HepG2 (cell line): ENCODE data around the gene TMEFF2. TPM values are rescaled to one million over a fixed set of nuclear protein-coding genes. Genes with fewer than 3 reads are reported as not detected.

Source experiments
- ATAC-seq: fragments of 200-7000 bp; cut with Tn5 transposase; 3 replicates; pipeline ENCODE4 v1.9.1; 2020; ENCODE audit warnings: mild to moderate bottlenecking, moderate library complexity
- BruUV-seq: library from RNA; stranded (reverse); fragments of 400-500 nt; replicated peaks from 2 replicates; lab custom pipeline; 2021; lab: Mats Ljungman, UMichigan
- CTCF ChIA-PET: fragments of 300-600 bp; formaldehyde crosslinking; extraction: SDS; loops from one replicate; lab custom pipeline; 2021; ENCODE audit warnings: low total read pairs, inconsistent platforms, low intra/inter-chr PET ratio; lab: Yijun Ruan, JAX
- POLR2A ChIA-PET: fragments of 350-600 bp; sonication (Branson Sonifier 250); formaldehyde crosslinking; loops from one replicate; lab custom pipeline; 2020; ENCODE audit warnings: antibody characterized with exemption, inconsistent platforms; lab: Yijun Ruan, JAX
- DNase-seq: peaks from one replicate; pipeline ENCODE4 v3.0.0-alpha.2; 2015; ENCODE audit warnings: low spot score
- FAIRE-seq: peaks from 3 replicates; lab custom pipeline; 2011; peaks lifted over from hg19 to GRCh38; lab: Jason Lieb, UNC
- H2AFZ ChIP-seq: one replicate; pipeline ENCODE4 v1.6.1; 2011; ENCODE audit warnings: low read length, inconsistent platforms
- H3K27ac ChIP-seq: fragments of 300-600 bp; 3 replicates; pipeline ENCODE4 v1.8.0; 2011; ENCODE audit warnings: mixed run types, mild to moderate bottlenecking, mixed read lengths, low read length, inconsistent platforms; ENCODE audit not compliant: insufficient read depth; ENCODE audit errors: extremely low read length
- H3K27me3 ChIP-seq, 2 experiments: fragments of 200-600 bp in 1 of 2; 2 replicates in 1 of 2; 3 replicates in 1 of 2; pipeline versions ENCODE4 v1.6.0 to v1.8.0; 2011; ENCODE audit warnings: low read length in 2 of 2, mild to moderate bottlenecking in 2 of 2, moderate library complexity in 2 of 2, inconsistent platforms in 1 of 2; ENCODE audit not compliant: insufficient read depth in 2 of 2, control insufficient read depth in 1 of 2
- H3K36me3 ChIP-seq, 2 experiments: fragments of 200-600 bp in 1 of 2; replicated peaks in 1 of 2; 2 replicates in 1 of 2; 3 replicates in 1 of 2; pipeline versions ENCODE4 v1.5.1 to v1.8.0; 2011; ENCODE audit warnings: low read length in 2 of 2, inconsistent platforms in 1 of 2; ENCODE audit not compliant: insufficient read depth in 2 of 2, control insufficient read depth in 1 of 2
- H3K4me1 ChIP-seq: 2 replicates; pipeline ENCODE4 v1.5.1; 2012; ENCODE audit warnings: low read length, inconsistent platforms; ENCODE audit not compliant: insufficient read depth
- H3K4me2 ChIP-seq: 2 replicates; pipeline ENCODE4 v1.6.0; 2011; ENCODE audit warnings: low read depth, low read length, inconsistent platforms
- H3K4me3 ChIP-seq, 3 experiments: fragments of 200-600 bp in 1 of 3; sonication (generic), shearing (Covaris generic) in 1 of 3; replicated peaks in 1 of 3; 2 replicates each; pipeline ENCODE4 v1.5.1; 2011 to 2016; ENCODE audit warnings: low read length in 3 of 3, inconsistent platforms in 2 of 3, low read depth in 2 of 3, mild to moderate bottlenecking in 2 of 3, control low read depth in 1 of 3, mixed read lengths in 1 of 3; ENCODE audit not compliant: insufficient read depth in 1 of 3
- H3K79me2 ChIP-seq: one replicate; pipeline ENCODE4 v1.6.1; 2011; ENCODE audit warnings: low read length, inconsistent platforms; ENCODE audit not compliant: insufficient read depth
- H3K9ac ChIP-seq: 2 replicates; pipeline ENCODE4 v1.6.0; 2011; ENCODE audit warnings: mild to moderate bottlenecking, low read depth, low read length, inconsistent platforms; ENCODE audit not compliant: insufficient read depth
- H3K9me3 ChIP-seq: 2 replicates; pipeline ENCODE4 v1.5.1; 2012; ENCODE audit warnings: mild to moderate bottlenecking, low read length
- H4K20me1 ChIP-seq: 2 replicates; pipeline ENCODE4 v1.6.0; 2011; ENCODE audit warnings: inconsistent platforms, mild to moderate bottlenecking, low read length, moderate library complexity; ENCODE audit not compliant: insufficient read depth
- ATAD3A ChIP-seq: sonication (generic); formaldehyde crosslinking; IDR thresholded peaks from 2 replicates; pipeline ENCODE4 v1.4.0; 2020; ENCODE audit warnings: missing genetic modification reagents
- CHCHD3 ChIP-seq: sonication (generic); formaldehyde crosslinking; IDR thresholded peaks from 2 replicates; pipeline ENCODE4 v1.8.0; 2022; ENCODE audit warnings: mild to moderate bottlenecking, missing genetic modification reagents, moderate library complexity
- DNMT3B ChIP-seq: conservative IDR thresholded peaks from 2 replicates; pipeline ENCODE4 v1.6.1; 2016; ENCODE audit warnings: missing biosample characterization, control low read depth
- GATA4 ChIP-seq: sonication (generic); IDR thresholded peaks from 2 replicates; pipeline ENCODE4 v1.6.1; 2016; ENCODE audit warnings: antibody characterized with exemption, low read depth, borderline replicate concordance
- MAX ChIP-seq: IDR thresholded peaks from 2 replicates; pipeline ENCODE4 v1.6.1; 2012; ENCODE audit warnings: inconsistent platforms
- NR0B2 ChIP-seq: sonication (generic); formaldehyde crosslinking; IDR thresholded peaks from 2 replicates; pipeline ENCODE4 v1.4.0; 2020; ENCODE audit warnings: mild to moderate bottlenecking, missing genetic modification reagents
- PRPF4 ChIP-seq: fragments of 200-400 bp; formaldehyde crosslinking; IDR thresholded peaks from 2 replicates; pipeline ENCODE4 v1.6.1; 2016; ENCODE audit warnings: low read length, low read depth; ENCODE audit not compliant: poor library complexity, severe bottlenecking
- RBM39 ChIP-seq: fragments of 200-400 bp; formaldehyde crosslinking; IDR thresholded peaks from one replicate; pipeline ENCODE4 v1.6.1; 2018; ENCODE audit warnings: antibody characterized with exemption, mild to moderate bottlenecking, low read depth, low read length; ENCODE audit not compliant: poor library complexity, severe bottlenecking
- REXO4 ChIP-seq: sonication (generic); formaldehyde crosslinking; IDR thresholded peaks from 2 replicates; pipeline ENCODE4 v1.8.0; 2022; ENCODE audit warnings: missing genetic modification reagents, mild to moderate bottlenecking, borderline replicate concordance
- TAF1 ChIP-seq: sonication (generic); formaldehyde crosslinking; IDR thresholded peaks from 2 replicates; pipeline ENCODE4 v1.4.0; 2020; ENCODE audit warnings: missing genetic modification reagents
- THAP11 ChIP-seq: IDR thresholded peaks from 2 replicates; pipeline ENCODE4 v1.6.1; 2016; ENCODE audit warnings: missing biosample characterization, missing genetic modification reagents
- ZBTB2 ChIP-seq: sonication (generic); formaldehyde crosslinking; IDR thresholded peaks from 2 replicates; pipeline ENCODE4 v1.8.0; 2022; ENCODE audit warnings: low read depth, missing genetic modification reagents
- ZNF18 ChIP-seq: sonication (generic); formaldehyde crosslinking; IDR thresholded peaks from 2 replicates; pipeline ENCODE4 v1.8.0; 2022; ENCODE audit warnings: mild to moderate bottlenecking, missing genetic modification reagents; ENCODE audit not compliant: insufficient replicate concordance
- ZNF703 ChIP-seq: sonication (generic); formaldehyde crosslinking; IDR thresholded peaks from 2 replicates; pipeline ENCODE4 v1.5.1; 2020; ENCODE audit warnings: missing genetic modification reagents, mild to moderate bottlenecking, moderate library complexity, borderline replicate concordance
- ZNF879 ChIP-seq: sonication (generic); formaldehyde crosslinking; IDR thresholded peaks from 2 replicates; pipeline ENCODE4 v1.8.1; 2023; ENCODE audit warnings: missing genetic modification reagents
- WGBS: methylation state at CpG from one replicate; pipeline ENCODE4 v1.1.6; 2017; ENCODE audit warnings: low lambda C conversion rate; 5-methylcytosine and 5-hydroxymethylcytosine counted together
- in situ Hi-C: cut with HindIII; loops from 2 replicates; pipeline ENCODE4 v1.10.0; 2017; ENCODE audit warnings: low pct_unique_long_range_greater_than_20kb; ENCODE audit not compliant: extremely low pct_ligation_motif_present
- intact Hi-C: fragments of 100-400 bp; cut with micrococcal nuclease; formaldehyde crosslinking; loops from one replicate; pipeline ENCODE4 v1.10.0; 2022; ENCODE audit not compliant: unreplicated experiment
- polyA plus RNA-seq, 8 experiments: library from polyadenylated mRNA; depleted of rRNA in 3 of 8; stranded (reverse) in 7 of 8; unstranded in 1 of 8; fragments of >200 nt; fragmentation: Illumina TruSeq in 4 of 8; extraction: Trizol in 4 of 8; gene quantifications; 2 replicates each; pipeline versions ENCODE4 v1.2.1 to v1.2.3, GENCODE V29; 2011 to 2016; ENCODE audit warnings: low read depth in 4 of 8, missing spikeins in 1 of 8, mixed read lengths in 1 of 8; ENCODE audit not compliant: insufficient read depth in 1 of 8
- total RNA-seq, 5 experiments: library from RNA; depleted of rRNA; stranded (reverse); fragments of >200 nt; fragmentation: Illumina TruSeq; extraction: Trizol; gene quantifications; 2 replicates each; pipeline ENCODE4 v1.2.3, GENCODE V29; 2016; ENCODE audit warnings: low read depth in 1 of 5

TMEFF2 gene
- total and polyA plus RNA-seq, 2 of the 13 experiments (the other 11 are each of a cell fraction or from before 2014, with no cell fraction given) = not detected

GRCh38 chr2:192206399-192206798, 11.7 kb upstream of the TMEFF2 start:
- Histone ChIP-seq H3K36me3 (no peaks in the 10 kb centered on the region), H3K4me3 (no peak overlapping the region), H4K20me1 (no peaks in the 10 kb centered on the region), H3K27ac (no peak overlapping the region)
- no peak for FAIRE-seq
- CTCF ChIA-PET = no interaction called here
- TF ChIP-seq THAP11 = no peak
- no peak for TF ChIP-seq REXO4 (CRISPR knock-in tag)
- no peak for TF ChIP-seq ZNF18 (CRISPR knock-in tag)
- no peak for TF ChIP-seq ZNF703 (CRISPR knock-in tag)
- TF ChIP-seq CHCHD3 (CRISPR knock-in tag) = no peak
- TF ChIP-seq ATAD3A = no peak
- TF ChIP-seq, all 625 proteins: peak for 0
- H3K4me1 ChIP-seq = no peaks in the 10 kb centered on the region
- in situ Hi-C loops (no loop called here), intact Hi-C loops (no loop called here)
- no peak overlapping the region for H2AFZ ChIP-seq
- 32% methylated on average over 9 of the region's 9 CpGs for WGBS
- H3K4me2 ChIP-seq = no peak overlapping the region
- no peaks in the 10 kb centered on the region for H3K79me2 ChIP-seq
- no peak for DNase-seq
- no TSS peak for BruUV-seq
- POLR2A ChIA-PET = no interaction called here
- H3K9ac ChIP-seq = no peak overlapping the region
- no peaks in the 10 kb centered on the region for H3K27me3 ChIP-seq
- ATAC-seq = no peak
- no peaks in the 10 kb centered on the region for H3K9me3 ChIP-seq

GRCh38 chr2:192203876-192204275, 9.1 kb upstream of the TMEFF2 start:
- BruUV-seq = no TSS peak
- Histone ChIP-seq H3K9me3 (no peaks in the 10 kb centered on the region), H3K4me1 (no peaks in the 10 kb centered on the region), H3K4me3 (no peak overlapping the region), H3K4me2 (no peak overlapping the region), H2AFZ (no peak overlapping the region), H3K36me3 (no peaks in the 10 kb centered on the region), H4K20me1 (no peaks in the 10 kb centered on the region), H3K27ac (no peak overlapping the region), H3K9ac (no peak overlapping the region), H3K27me3 (no peaks in the 10 kb centered on the region), H3K79me2 (no peaks in the 10 kb centered on the region)
- ATAC-seq = no peak
- POLR2A ChIA-PET = no interaction called here
- intact Hi-C loops (no loop called here), in situ Hi-C loops (no loop called here)
- WGBS = 33% methylated on average over 1 of the region's 1 CpG
- no peak for FAIRE-seq
- DNase-seq = no peak
- CTCF ChIA-PET = no interaction called here
- no peak for TF ChIP-seq ZNF879 (CRISPR knock-in tag)
- no peak for TF ChIP-seq GATA4
- no peak for TF ChIP-seq TAF1
- TF ChIP-seq NR0B2 (CRISPR knock-in tag) = no peak
- no peak for TF ChIP-seq MAX
- no peak for TF ChIP-seq DNMT3B (CRISPR knock-in tag)
- TF ChIP-seq RBM39 = no peak
- no peak for TF ChIP-seq PRPF4
- TF ChIP-seq ZBTB2 = no peak
